ENCODE results near the gene TPCN2.

DNA sequence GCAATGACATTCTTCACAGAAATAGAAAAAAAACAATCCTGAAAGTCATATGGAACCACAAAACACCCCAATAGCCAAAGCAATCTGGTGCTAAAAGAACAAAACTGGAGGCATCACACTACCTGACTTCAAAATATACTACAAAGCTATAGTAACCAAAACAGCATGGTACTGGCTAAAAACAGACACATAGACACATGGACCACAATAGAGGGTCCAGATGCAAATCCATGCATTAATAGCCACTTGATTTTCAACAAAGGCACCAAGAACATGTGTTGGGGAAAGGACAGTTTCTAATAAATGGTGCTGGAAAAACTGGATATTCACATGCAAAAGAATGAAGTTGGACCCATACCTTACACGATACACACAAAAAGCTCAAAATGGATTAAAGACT, 79.2 kb downstream of the TPCN2 start:
- TF ChIP-seq, protein P1, sequence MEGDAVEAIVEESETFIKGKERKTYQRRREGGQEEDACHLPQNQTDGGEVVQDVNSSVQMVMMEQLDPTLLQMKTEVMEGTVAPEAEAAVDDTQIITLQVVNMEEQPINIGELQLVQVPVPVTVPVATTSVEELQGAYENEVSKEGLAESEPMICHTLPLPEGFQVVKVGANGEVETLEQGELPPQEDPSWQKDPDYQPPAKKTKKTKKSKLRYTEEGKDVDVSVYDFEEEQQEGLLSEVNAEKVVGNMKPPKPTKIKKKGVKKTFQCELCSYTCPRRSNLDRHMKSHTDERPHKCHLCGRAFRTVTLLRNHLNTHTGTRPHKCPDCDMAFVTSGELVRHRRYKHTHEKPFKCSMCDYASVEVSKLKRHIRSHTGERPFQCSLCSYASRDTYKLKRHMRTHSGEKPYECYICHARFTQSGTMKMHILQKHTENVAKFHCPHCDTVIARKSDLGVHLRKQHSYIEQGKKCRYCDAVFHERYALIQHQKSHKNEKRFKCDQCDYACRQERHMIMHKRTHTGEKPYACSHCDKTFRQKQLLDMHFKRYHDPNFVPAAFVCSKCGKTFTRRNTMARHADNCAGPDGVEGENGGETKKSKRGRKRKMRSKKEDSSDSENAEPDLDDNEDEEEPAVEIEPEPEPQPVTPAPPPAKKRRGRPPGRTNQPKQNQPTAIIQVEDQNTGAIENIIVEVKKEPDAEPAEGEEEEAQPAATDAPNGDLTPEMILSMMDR (IDR thresholded peaks at IDR 0.05): no peak
- no peak for TF ChIP-seq POLR2A (IDR thresholded peaks at IDR 0.05)
